Activated T-cell treated with anti-CD3 and anti-CD28 coated beads for 24 hours (primary cell): ENCODE data around the gene UBXN4.
A peak's percentile ranks its signal among the peaks of the same experiment; 100 is the strongest.
"Not testable (repeated sequence)": the region's sequence is repeated elsewhere in the genome, so short reads cannot be mapped to it uniquely, and the experiment has no call there.

ENCODE experiments used
- DNase-seq: peaks from one replicate; pipeline ENCODE4 v3.0.0-alpha.2; 2020; ENCODE audit warnings: low read depth

Gene UBXN4

GRCh38 chr2:135807874-135808273, 66.2 kb downstream of the UBXN4 start:
- DNase-seq: not testable (repeated sequence)

GRCh38 chr2:135812907-135813511, 71.4 kb downstream of the UBXN4 start:
- DNase-seq: no peak

GRCh38 chr2:135815269-135815668, 73.6 kb downstream of the UBXN4 start:
- DNase-seq: peak; percentile 15

- no peak for DNase-seq
These were observed 75.8 kb downstream of the UBXN4 start for GRCh38 chr2:135817466-135817865.

- DNase-seq: no peak
These were observed 76.3 kb downstream of the UBXN4 start for GRCh38 chr2:135817951-135818350.

- peak; percentile 17 for DNase-seq
These were observed 77.4 kb downstream of the UBXN4 start for GRCh38 chr2:135818937-135819610.

GRCh38 chr2:135820003-135820618, 78.5 kb downstream of the UBXN4 start:
- DNase-seq: peak; percentile 84

- DNase-seq: no peak
These were observed 79.5 kb downstream of the UBXN4 start for GRCh38 chr2:135821190-135821589.

- no peak for DNase-seq
These were observed 81.2 kb downstream of the UBXN4 start for GRCh38 chr2:135822855-135823254.

GRCh38 chr2:135825131-135825530, 83.5 kb downstream of the UBXN4 start:
- no peak for DNase-seq

- no peak for DNase-seq
These were observed 84.0 kb downstream of the UBXN4 start for GRCh38 chr2:135825550-135826176.

- no peak for DNase-seq
These were observed 84.9 kb downstream of the UBXN4 start for GRCh38 chr2:135826544-135826943.

GRCh38 chr2:135829378-135830135, 87.9 kb downstream of the UBXN4 start:
- DNase-seq: no peak

GRCh38 chr2:135831180-135831812, 89.6 kb downstream of the UBXN4 start:
- DNase-seq: no peak

- no peak for DNase-seq
These were observed 91.2 kb downstream of the UBXN4 start for GRCh38 chr2:135832891-135833290.
